ENCODE measurements around the gene CA11.
A peak's percentile ranks its signal among the peaks of the same experiment; 100 is the strongest.

The CA11 gene

DNA sequence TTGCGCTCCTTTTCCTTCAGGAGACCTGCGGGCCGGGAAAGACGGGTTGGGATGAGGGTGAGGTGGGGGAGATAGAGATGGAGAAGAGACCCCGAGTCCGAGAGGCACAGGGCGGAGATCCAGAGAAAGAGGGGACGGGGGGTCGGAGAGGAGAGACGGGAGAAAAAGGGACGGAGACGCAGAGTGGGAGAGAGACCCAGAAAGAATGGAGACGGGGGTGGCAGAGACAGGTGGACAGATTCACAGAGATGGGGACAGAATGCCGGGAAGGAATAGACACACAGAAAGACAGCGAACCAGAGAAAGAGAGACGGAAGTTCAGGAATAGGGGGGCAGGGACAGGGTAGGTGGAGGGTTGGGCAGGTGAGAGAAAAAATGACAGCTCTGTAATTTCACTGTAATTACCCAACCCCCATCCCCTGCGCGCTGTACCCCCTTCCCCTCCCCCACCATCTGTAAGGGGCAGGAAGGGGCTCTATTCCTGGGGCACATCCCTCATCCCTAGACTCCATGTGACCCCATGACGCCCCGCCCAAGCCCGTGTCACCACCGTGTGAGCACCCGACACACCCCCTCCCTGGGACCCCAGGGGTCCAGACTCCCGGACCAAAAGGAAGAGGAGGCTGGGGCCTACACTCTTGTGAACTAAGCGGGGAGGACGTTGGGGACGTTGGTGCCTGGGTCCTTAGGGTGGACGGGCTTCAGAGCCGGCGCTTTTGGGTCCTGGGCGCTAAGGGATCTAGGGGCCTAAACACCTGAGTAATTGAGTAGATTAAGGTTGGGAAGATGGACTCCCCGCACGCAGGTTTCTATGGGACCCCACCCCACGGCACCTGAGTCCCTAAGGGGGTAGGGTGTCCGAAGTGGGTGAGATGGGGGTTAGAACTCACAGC is 9.8 kb downstream of the CA11 start:
- TF ChIP-seq, protein P1, sequence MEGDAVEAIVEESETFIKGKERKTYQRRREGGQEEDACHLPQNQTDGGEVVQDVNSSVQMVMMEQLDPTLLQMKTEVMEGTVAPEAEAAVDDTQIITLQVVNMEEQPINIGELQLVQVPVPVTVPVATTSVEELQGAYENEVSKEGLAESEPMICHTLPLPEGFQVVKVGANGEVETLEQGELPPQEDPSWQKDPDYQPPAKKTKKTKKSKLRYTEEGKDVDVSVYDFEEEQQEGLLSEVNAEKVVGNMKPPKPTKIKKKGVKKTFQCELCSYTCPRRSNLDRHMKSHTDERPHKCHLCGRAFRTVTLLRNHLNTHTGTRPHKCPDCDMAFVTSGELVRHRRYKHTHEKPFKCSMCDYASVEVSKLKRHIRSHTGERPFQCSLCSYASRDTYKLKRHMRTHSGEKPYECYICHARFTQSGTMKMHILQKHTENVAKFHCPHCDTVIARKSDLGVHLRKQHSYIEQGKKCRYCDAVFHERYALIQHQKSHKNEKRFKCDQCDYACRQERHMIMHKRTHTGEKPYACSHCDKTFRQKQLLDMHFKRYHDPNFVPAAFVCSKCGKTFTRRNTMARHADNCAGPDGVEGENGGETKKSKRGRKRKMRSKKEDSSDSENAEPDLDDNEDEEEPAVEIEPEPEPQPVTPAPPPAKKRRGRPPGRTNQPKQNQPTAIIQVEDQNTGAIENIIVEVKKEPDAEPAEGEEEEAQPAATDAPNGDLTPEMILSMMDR (IDR thresholded peaks at IDR 0.05; ENCODE audit: low read length, missing control alignments) = no peak
- no peak for DNase-seq (ENCODE audit: low read depth)
- H3K4me3 ChIP-seq (replicated peaks; ENCODE audit: low read depth, low read length) = peak overlapping the region; percentile 60

DNA sequence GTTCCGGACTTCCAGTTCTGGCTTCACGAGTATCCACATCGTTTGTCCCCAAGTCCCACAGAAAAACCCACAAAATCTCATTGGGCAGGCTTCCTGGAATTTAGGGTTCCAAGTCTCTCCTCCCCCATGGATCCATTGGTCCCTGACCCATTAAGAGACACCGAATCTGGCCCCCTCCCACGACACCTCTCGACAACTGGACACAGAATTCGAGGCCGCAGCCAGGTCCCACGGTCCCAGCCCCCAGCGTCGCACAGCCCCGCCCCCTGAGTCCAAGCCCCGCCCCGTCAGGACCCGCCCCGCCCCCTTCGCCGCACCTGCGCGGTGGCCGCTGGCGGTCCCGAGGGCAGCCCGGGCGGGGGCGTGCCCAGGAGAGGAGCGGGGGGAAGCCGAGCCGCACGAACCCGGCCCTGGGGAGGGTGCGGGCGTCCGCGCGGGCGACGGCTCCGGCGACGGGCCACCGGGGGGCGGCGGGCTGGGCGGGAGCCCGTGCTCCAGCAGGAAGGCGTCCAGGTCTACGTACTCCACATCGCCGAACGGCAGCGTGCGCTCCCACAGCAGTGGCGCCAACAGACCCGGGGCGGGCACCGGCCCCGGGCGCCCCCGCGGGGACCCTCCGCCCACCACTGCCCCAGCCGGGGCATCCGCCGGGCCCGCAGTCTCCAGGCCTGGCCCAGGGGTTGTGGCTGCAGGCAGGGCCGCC is 10.6 kb downstream of the CA11 start:
- peak overlapping the region; percentile 60 for H3K4me3 ChIP-seq (replicated peaks; ENCODE audit: low read depth, low read length)
- TF ChIP-seq, protein P1 (IDR thresholded peaks at IDR 0.05; ENCODE audit: low read length, missing control alignments) = no peak
- peak; percentile 37 for DNase-seq (ENCODE audit: low read depth)

DNA sequence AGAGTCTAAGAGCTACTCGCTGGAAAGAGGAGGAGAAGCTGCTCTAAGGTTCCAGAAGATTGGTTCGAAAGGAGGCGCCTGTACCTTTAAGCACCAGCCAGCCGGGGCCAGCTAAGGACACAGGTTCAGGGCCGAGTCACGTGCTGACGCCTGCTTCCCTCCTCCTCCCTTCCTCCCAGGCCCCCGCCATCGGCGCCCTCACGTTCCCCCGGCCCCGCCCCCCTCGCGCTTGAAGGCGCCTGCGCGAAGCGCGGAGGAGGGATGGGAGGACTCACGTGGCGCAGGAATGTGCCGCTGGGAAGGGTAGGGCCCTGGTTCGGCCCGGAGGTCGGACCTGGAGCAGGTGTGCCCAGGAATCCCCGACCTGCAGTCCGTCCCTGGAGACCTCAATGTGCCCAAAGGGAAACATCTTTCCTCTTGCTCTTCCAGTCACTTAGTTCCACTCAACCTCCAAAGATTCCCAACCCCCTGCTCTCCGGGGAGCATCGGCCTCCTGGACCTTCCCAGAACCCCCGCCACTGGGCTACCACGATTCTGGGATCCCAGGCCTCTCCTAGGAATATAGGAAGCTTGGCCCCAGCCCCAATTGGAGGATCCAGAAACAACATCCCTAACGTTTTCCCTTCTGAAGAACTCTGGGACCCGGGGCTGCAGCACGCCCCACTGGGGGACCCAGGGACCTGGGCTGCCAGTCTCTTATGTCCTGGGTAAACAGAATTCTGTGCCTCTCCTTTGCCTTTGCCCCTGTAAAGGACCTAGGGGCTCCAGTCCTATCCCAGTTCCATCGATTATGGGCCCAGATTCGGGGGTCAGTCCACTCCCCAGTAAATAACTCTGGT is 11.3 kb downstream of the CA11 start:
- peak; percentile 97 for DNase-seq (ENCODE audit: low read depth)
- peak overlapping the region; percentile 38 for H3K4me3 ChIP-seq (replicated peaks; ENCODE audit: low read depth, low read length)
- TF ChIP-seq, protein P1 (IDR thresholded peaks at IDR 0.05; ENCODE audit: low read length, missing control alignments) = no peak

DNA sequence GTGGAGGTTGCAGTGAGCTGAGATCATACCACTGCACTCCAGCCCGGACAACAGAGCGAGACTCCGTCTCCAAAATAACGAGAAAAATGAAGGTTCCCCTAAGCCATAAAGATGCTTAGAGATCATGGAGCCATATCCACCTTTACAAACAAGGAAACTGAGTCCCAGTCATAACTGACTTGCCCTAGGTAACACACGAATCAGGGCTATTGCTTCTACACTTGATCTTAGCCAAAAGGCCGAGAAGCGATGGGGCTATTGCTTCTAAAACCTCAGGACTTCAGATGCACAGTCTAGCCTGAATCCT is 12.0 kb downstream of the CA11 start:
- DNase-seq (ENCODE audit: low read depth) = no peak
- TF ChIP-seq, protein P1 (IDR thresholded peaks at IDR 0.05; ENCODE audit: low read length, missing control alignments) = no peak
- peak overlapping the region; percentile 38 for H3K4me3 ChIP-seq (replicated peaks; ENCODE audit: low read depth, low read length)

DNA sequence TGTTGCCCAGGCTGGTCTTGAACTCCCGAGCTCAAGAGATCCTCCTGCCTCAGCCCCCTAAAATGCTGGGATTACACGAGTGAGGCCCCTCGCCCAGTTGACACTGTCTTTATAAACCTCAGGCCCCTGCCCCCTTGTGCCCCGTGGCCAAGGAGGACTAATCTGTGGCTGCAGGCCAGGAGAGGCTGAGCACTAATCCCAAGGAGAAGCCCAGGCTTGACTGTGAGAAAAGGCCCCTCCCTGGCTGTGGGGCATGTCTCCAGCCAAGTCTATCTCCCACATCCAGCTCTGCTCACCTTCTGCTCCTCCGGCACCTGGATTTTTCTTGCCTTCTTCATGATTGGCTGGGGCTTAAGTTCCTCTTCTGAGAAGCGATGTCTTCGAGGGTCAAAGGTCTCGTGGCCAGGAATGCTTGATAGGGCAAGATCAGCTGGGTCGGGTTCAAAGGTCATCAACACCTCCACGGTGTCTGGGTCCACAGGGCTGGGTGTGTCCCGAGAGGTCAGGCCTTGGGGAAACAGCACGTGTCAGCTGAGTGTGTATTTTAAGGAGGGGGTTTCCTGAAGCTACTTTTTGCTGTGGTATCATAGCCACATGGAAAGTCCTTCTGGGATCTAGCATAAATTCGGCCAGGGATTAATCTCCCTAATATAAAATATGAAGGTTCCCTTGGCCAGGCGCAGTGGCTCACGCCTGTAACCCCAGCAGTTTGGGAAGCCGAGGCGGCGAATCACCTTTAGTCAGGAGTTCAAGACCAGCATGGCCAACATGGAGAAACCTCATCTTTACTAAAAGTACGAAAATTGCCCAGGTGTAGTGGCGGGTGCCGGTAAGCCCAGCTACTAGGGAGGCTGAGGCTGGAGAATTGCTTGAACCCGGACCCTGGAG is 12.6 kb downstream of the CA11 start:
- H3K4me3 ChIP-seq (replicated peaks; ENCODE audit: low read depth, low read length) = no peak overlapping the region

More for the DNA sequence above, 12.6 kb downstream of the CA11 start:
- TF ChIP-seq, protein P1 (IDR thresholded peaks at IDR 0.05; ENCODE audit: low read length, missing control alignments) = no peak
- no peak for DNase-seq (ENCODE audit: low read depth)

Measured in fibroblast of pulmonary artery (primary cell).